ENCODE data around the gene TMCC1. TPM values are rescaled to one million over a fixed set of nuclear protein-coding genes. Genes with fewer than 3 reads are reported as not detected.

Gene TMCC1
- total and polyA plus RNA-seq, 10 of the 15 experiments (the other 5 are each of a cell fraction or from before 2014, with no cell fraction given), result 2.3 to 21.1 (median 8.4) TPM

GRCh38 chr3:129689036-129689435 is 204.5 kb downstream of the TMCC1 start:
- in situ Hi-C loops (cut with MboI), result no loop called here
- H3K9ac ChIP-seq (ENCODE audit: control insufficient read depth, insufficient read depth, low read length), result no peak overlapping the region
- no peak overlapping the region for H3K4me3 ChIP-seq
- ChIA-PET POLR2A (no interaction called here), RAD21 (ENCODE audit: unreplicated experiment) (interaction anchor here (1.5 kb wide), 1 partner anchor 198 kb away, joined by 3 read pairs; no protein-coding TSS in a partner anchor), SMC1A (ENCODE audit: uncharacterized antibody, unreplicated experiment) (interaction anchor here (1.1 kb wide), 1 partner anchor 15 kb away, joined by 5 read pairs; no protein-coding TSS in a partner anchor), CTCF (interaction anchor here (3.2 kb wide), 1 partner anchor 25 kb away, joined by 13 read pairs; no protein-coding TSS in a partner anchor)
- BruUV-seq (replicated peaks), result no TSS peak
- H4K20me1 ChIP-seq (ENCODE audit: control insufficient read depth, insufficient read depth), result no peaks in the 10 kb centered on the region
- TF ChIP-seq GATAD2B (conservative IDR thresholded peaks at IDR 0.05; ENCODE audit: low read depth), result no peak
- no peak for TF ChIP-seq SP1 (IDR thresholded peaks at IDR 0.05; ENCODE audit: low read depth, low read length)
- no peak for TF ChIP-seq RELB (IDR thresholded peaks at IDR 0.05; ENCODE audit: low read depth)
- no peak for TF ChIP-seq CEBPB (IDR thresholded peaks at IDR 0.05; ENCODE audit: borderline replicate concordance in 1 of 2, low read depth in 2 of 2, low read length in 2 of 2)
- TF ChIP-seq CBX3 (IDR thresholded peaks at IDR 0.05; ENCODE audit: borderline replicate concordance, low read depth), result no peak
- TF ChIP-seq RAD51 (IDR thresholded peaks at IDR 0.05), result no peak
- no peak for TF ChIP-seq SUZ12 (IDR thresholded peaks at IDR 0.05; ENCODE audit: unreplicated experiment)
- TF ChIP-seq HDGF (IDR thresholded peaks at IDR 0.05), result no peak
- TF ChIP-seq BCLAF1 (IDR thresholded peaks at IDR 0.05), result no peak
- TF ChIP-seq YBX1 (IDR thresholded peaks at IDR 0.05), result no peak
- no peak for TF ChIP-seq MEF2A (IDR thresholded peaks at IDR 0.05; ENCODE audit: insufficient read depth, low read depth, low read length)
- no peak overlapping the region for H3K27ac ChIP-seq (ENCODE audit: control insufficient read depth, insufficient read depth)
- no peaks in the 10 kb centered on the region for H3K9me3 ChIP-seq (replicated peaks; ENCODE audit: control insufficient read depth, insufficient read depth, low read length)
- H3K79me2 ChIP-seq (ENCODE audit: control insufficient read depth, insufficient read depth, low read length), result no peaks in the 10 kb centered on the region
- no peaks in the 10 kb centered on the region for H3K4me1 ChIP-seq (ENCODE audit: control insufficient read depth, insufficient read depth, low read length)
- H3K27me3 ChIP-seq (replicated peaks in 1 of 2; ENCODE audit: control insufficient read depth in 2 of 2, insufficient read depth in 2 of 2, low read length in 1 of 2), result no peaks in the 10 kb centered on the region
- H3K36me3 ChIP-seq (ENCODE audit: control insufficient read depth in 2 of 2, insufficient read depth in 2 of 2, low read length in 1 of 2), result no peaks in the 10 kb centered on the region
- ATAC-seq, result no peak
- no peak overlapping the region for H3K4me2 ChIP-seq (ENCODE audit: control insufficient read depth, insufficient read depth)
- no peak for DNase-seq (ENCODE audit: low read depth, low spot score)
- WGBS (ENCODE audit: insufficient coverage, insufficient replicate concordance, low lambda C conversion rate, missing lambda C conversion rate), result 97% methylated on average over 3 of the region's 3 CpGs
- no peak for FAIRE-seq
- H2AFZ ChIP-seq (ENCODE audit: control insufficient read depth, low read depth, low read length), result no peak overlapping the region
- intact Hi-C loops (cut with micrococcal nuclease; ENCODE audit: unreplicated experiment), result no loop called here

All from GM12878 (cell line).